HepG2 (cell line): ENCODE results near the gene BIRC7. TPM values are rescaled to one million over a fixed set of nuclear protein-coding genes. Genes with fewer than 3 reads are reported as not detected.

Source experiments
- ATAC-seq: fragments of 200-7000 bp; cut with Tn5 transposase; 3 replicates; pipeline ENCODE4 v1.9.1; 2020; ENCODE audit warnings: mild to moderate bottlenecking, moderate library complexity
- BruUV-seq: library from RNA; stranded (reverse); fragments of 400-500 nt; replicated peaks from 2 replicates; lab custom pipeline; 2021; lab: Mats Ljungman, UMichigan
- CTCF ChIA-PET: fragments of 300-600 bp; formaldehyde crosslinking; extraction: SDS; loops from one replicate; lab custom pipeline; 2021; ENCODE audit warnings: low total read pairs, inconsistent platforms, low intra/inter-chr PET ratio; lab: Yijun Ruan, JAX
- POLR2A ChIA-PET: fragments of 350-600 bp; sonication (Branson Sonifier 250); formaldehyde crosslinking; loops from one replicate; lab custom pipeline; 2020; ENCODE audit warnings: antibody characterized with exemption, inconsistent platforms; lab: Yijun Ruan, JAX
- DNase-seq: peaks from one replicate; pipeline ENCODE4 v3.0.0-alpha.2; 2015; ENCODE audit warnings: low spot score
- FAIRE-seq: peaks from 3 replicates; lab custom pipeline; 2011; peaks lifted over from hg19 to GRCh38; lab: Jason Lieb, UNC
- H2AFZ ChIP-seq: one replicate; pipeline ENCODE4 v1.6.1; 2011; ENCODE audit warnings: low read length, inconsistent platforms
- H3K27ac ChIP-seq: fragments of 300-600 bp; 3 replicates; pipeline ENCODE4 v1.8.0; 2011; ENCODE audit warnings: mixed run types, mild to moderate bottlenecking, mixed read lengths, low read length, inconsistent platforms; ENCODE audit not compliant: insufficient read depth; ENCODE audit errors: extremely low read length
- H3K27me3 ChIP-seq, 2 experiments: fragments of 200-600 bp in 1 of 2; 2 replicates in 1 of 2; 3 replicates in 1 of 2; pipeline versions ENCODE4 v1.6.0 to v1.8.0; 2011; ENCODE audit warnings: low read length in 2 of 2, mild to moderate bottlenecking in 2 of 2, moderate library complexity in 2 of 2, inconsistent platforms in 1 of 2; ENCODE audit not compliant: insufficient read depth in 2 of 2, control insufficient read depth in 1 of 2
- H3K36me3 ChIP-seq, 2 experiments: fragments of 200-600 bp in 1 of 2; replicated peaks in 1 of 2; 2 replicates in 1 of 2; 3 replicates in 1 of 2; pipeline versions ENCODE4 v1.5.1 to v1.8.0; 2011; ENCODE audit warnings: low read length in 2 of 2, inconsistent platforms in 1 of 2; ENCODE audit not compliant: insufficient read depth in 2 of 2, control insufficient read depth in 1 of 2
- H3K4me1 ChIP-seq: 2 replicates; pipeline ENCODE4 v1.5.1; 2012; ENCODE audit warnings: low read length, inconsistent platforms; ENCODE audit not compliant: insufficient read depth
- H3K4me2 ChIP-seq: 2 replicates; pipeline ENCODE4 v1.6.0; 2011; ENCODE audit warnings: low read depth, low read length, inconsistent platforms
- H3K4me3 ChIP-seq, 3 experiments: fragments of 200-600 bp in 1 of 3; sonication (generic), shearing (Covaris generic) in 1 of 3; replicated peaks in 1 of 3; 2 replicates each; pipeline ENCODE4 v1.5.1; 2011 to 2016; ENCODE audit warnings: low read length in 3 of 3, inconsistent platforms in 2 of 3, low read depth in 2 of 3, mild to moderate bottlenecking in 2 of 3, control low read depth in 1 of 3, mixed read lengths in 1 of 3; ENCODE audit not compliant: insufficient read depth in 1 of 3
- H3K79me2 ChIP-seq: one replicate; pipeline ENCODE4 v1.6.1; 2011; ENCODE audit warnings: low read length, inconsistent platforms; ENCODE audit not compliant: insufficient read depth
- H3K9ac ChIP-seq: 2 replicates; pipeline ENCODE4 v1.6.0; 2011; ENCODE audit warnings: mild to moderate bottlenecking, low read depth, low read length, inconsistent platforms; ENCODE audit not compliant: insufficient read depth
- H3K9me3 ChIP-seq: 2 replicates; pipeline ENCODE4 v1.5.1; 2012; ENCODE audit warnings: mild to moderate bottlenecking, low read length
- H4K20me1 ChIP-seq: 2 replicates; pipeline ENCODE4 v1.6.0; 2011; ENCODE audit warnings: inconsistent platforms, mild to moderate bottlenecking, low read length, moderate library complexity; ENCODE audit not compliant: insufficient read depth
- AGO1 ChIP-seq: fragments of 200-400 bp; formaldehyde crosslinking; IDR thresholded peaks from 2 replicates; pipeline ENCODE4 v1.6.1; 2017; ENCODE audit warnings: mild to moderate bottlenecking, low read depth, low read length, moderate library complexity; ENCODE audit not compliant: poor library complexity, severe bottlenecking
- MEIS1 ChIP-seq: sonication (generic); formaldehyde crosslinking; IDR thresholded peaks from 2 replicates; pipeline ENCODE4 v1.9.0; 2021; ENCODE audit warnings: mild to moderate bottlenecking, missing genetic modification reagents, moderate library complexity, borderline replicate concordance
- ZNF563 ChIP-seq: sonication (generic); formaldehyde crosslinking; IDR thresholded peaks from 2 replicates; pipeline ENCODE4 v1.8.0; 2022; ENCODE audit warnings: mild to moderate bottlenecking, moderate library complexity, missing genetic modification reagents
- ZNF572 ChIP-seq: sonication (generic); formaldehyde crosslinking; IDR thresholded peaks from 2 replicates; pipeline ENCODE4 v1.5.1; 2020; ENCODE audit warnings: mild to moderate bottlenecking, missing genetic modification reagents
- ZSCAN21 ChIP-seq: sonication (generic); formaldehyde crosslinking; IDR thresholded peaks from 2 replicates; pipeline ENCODE4 v1.8.0; 2022; ENCODE audit warnings: mild to moderate bottlenecking, missing genetic modification reagents, moderate library complexity, borderline replicate concordance
- WGBS: methylation state at CpG from one replicate; pipeline ENCODE4 v1.1.6; 2017; ENCODE audit warnings: low lambda C conversion rate; 5-methylcytosine and 5-hydroxymethylcytosine counted together
- in situ Hi-C: cut with HindIII; loops from 2 replicates; pipeline ENCODE4 v1.10.0; 2017; ENCODE audit warnings: low pct_unique_long_range_greater_than_20kb; ENCODE audit not compliant: extremely low pct_ligation_motif_present
- intact Hi-C: fragments of 100-400 bp; cut with micrococcal nuclease; formaldehyde crosslinking; loops from one replicate; pipeline ENCODE4 v1.10.0; 2022; ENCODE audit not compliant: unreplicated experiment
- polyA plus RNA-seq, 8 experiments: library from polyadenylated mRNA; depleted of rRNA in 3 of 8; stranded (reverse) in 7 of 8; unstranded in 1 of 8; fragments of >200 nt; fragmentation: Illumina TruSeq in 4 of 8; extraction: Trizol in 4 of 8; gene quantifications; 2 replicates each; pipeline versions ENCODE4 v1.2.1 to v1.2.3, GENCODE V29; 2011 to 2016; ENCODE audit warnings: low read depth in 4 of 8, missing spikeins in 1 of 8, mixed read lengths in 1 of 8; ENCODE audit not compliant: insufficient read depth in 1 of 8
- total RNA-seq, 5 experiments: library from RNA; depleted of rRNA; stranded (reverse); fragments of >200 nt; fragmentation: Illumina TruSeq; extraction: Trizol; gene quantifications; 2 replicates each; pipeline ENCODE4 v1.2.3, GENCODE V29; 2016; ENCODE audit warnings: low read depth in 1 of 5
- TF ChIP-seq, protein P1 (sequence below): sonication (generic); formaldehyde crosslinking; IDR thresholded peaks from 2 replicates; pipeline ENCODE4 v1.5.0; 2020; ENCODE audit warnings: mild to moderate bottlenecking, missing genetic modification reagents, borderline replicate concordance
- TF ChIP-seq, protein P2 (sequence below), 2 experiments: sonication (generic) in 1 of 2; formaldehyde crosslinking in 1 of 2; IDR thresholded peaks; 2 replicates each; pipeline versions ENCODE4 v1.4.0 to v1.6.1; 2016 to 2020; ENCODE audit warnings: borderline replicate concordance in 1 of 2, low read depth in 1 of 2, mild to moderate bottlenecking in 1 of 2, missing genetic modification reagents in 1 of 2

Gene BIRC7
- total and polyA plus RNA-seq, 2 of the 13 experiments (the other 11 are each of a cell fraction or from before 2014, with no cell fraction given), result 0.27 to 5.1 TPM

DNA sequence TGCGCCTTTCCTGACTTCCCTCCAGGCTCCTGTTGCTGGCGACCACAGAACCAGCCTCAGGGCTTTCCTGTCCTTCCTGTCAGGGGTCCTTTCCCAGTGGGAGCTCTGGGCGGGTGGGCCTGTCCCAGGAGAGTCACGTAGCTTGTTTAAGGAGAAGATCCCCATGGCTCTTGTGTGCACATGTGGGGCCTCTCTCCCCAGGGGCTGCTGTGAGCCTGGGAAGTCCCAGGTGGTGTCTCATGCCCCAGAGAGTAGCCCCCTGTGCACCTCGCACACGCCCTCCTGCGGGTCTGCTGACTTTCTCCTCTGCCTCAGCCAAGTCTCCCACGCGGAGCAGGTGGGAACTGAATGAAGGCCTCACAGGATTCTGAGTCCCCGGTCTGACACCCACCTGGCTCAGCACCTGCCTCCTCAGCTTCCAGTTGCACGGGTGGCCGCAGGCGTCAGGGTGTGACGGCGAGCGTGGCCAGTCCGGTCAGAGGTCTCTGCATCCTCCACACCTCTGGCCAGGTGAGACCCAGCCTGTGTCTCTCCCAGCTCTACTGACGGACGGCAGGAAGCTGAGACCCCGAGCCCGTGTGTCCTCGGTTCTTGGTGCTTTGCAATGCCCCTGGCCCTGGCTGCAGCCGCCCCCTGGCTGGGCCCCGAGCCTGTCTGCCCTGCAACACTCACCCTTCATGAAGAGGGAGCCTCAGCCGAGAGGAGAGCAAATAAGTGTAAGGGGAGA lies 24.2 kb downstream of the BIRC7 start:
- in situ Hi-C loops, result no loop called here
- no peak overlapping the region for H3K27ac ChIP-seq
- intact Hi-C loops, result no loop called here
- ChIA-PET POLR2A (no interaction called here), CTCF (no interaction called here)
- BruUV-seq, result no TSS peak
- ATAC-seq (peak; percentile 4; the same call in 1 of the 3 replicates), FAIRE-seq (no peak), DNase-seq (no peak)
- H3K79me2 ChIP-seq, result no peaks in the 10 kb centered on the region
- H3K27me3 ChIP-seq, result peaks cover 33 to 84% of the 10 kb centered on the region in 2 experiments
- no peak overlapping the region for H3K4me2 ChIP-seq
- peak; percentile 26; the same call in 1 of the 2 replicates for TF ChIP-seq ZSCAN21 (CRISPR knock-in tag)
- TF ChIP-seq AGO1, result peak; percentile 9
- TF ChIP-seq ZNF563 (CRISPR knock-in tag), result no peak
- TF ChIP-seq, protein P1, sequence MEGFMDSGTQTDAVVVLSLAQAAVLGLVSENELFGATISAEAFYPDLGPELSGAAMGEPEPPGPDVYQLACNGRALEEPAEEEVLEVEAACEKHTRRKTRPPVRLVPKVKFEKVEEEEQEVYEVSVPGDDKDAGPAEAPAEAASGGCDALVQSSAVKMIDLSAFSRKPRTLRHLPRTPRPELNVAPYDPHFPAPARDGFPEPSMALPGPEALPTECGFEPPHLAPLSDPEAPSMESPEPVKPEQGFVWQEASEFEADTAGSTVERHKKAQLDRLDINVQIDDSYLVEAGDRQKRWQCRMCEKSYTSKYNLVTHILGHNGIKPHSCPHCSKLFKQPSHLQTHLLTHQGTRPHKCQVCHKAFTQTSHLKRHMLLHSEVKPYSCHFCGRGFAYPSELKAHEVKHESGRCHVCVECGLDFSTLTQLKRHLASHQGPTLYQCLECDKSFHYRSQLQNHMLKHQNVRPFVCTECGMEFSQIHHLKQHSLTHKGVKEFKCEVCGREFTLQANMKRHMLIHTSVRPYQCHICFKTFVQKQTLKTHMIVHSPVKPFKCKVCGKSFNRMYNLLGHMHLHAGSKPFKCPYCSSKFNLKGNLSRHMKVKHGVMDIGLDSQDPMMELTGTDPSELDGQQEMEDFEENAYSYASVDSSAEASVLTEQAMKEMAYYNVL, result 0 out of 2 replicates have a peak, but pooled peaks have one; percentile 27
- H2AFZ ChIP-seq, result no peak overlapping the region
- H3K4me3 ChIP-seq, result no peak overlapping the region
- no peak overlapping the region for H3K9ac ChIP-seq
- no peaks in the 10 kb centered on the region for H3K9me3 ChIP-seq
- peaks cover 5% of the 10 kb centered on the region; the same call in 1 of the 2 replicates for H4K20me1 ChIP-seq
- no peaks in the 10 kb centered on the region for H3K36me3 ChIP-seq
- WGBS, result 61% methylated on average over 25 of the region's 25 CpGs
- H3K4me1 ChIP-seq, result peaks cover 47% of the 10 kb centered on the region

DNA sequence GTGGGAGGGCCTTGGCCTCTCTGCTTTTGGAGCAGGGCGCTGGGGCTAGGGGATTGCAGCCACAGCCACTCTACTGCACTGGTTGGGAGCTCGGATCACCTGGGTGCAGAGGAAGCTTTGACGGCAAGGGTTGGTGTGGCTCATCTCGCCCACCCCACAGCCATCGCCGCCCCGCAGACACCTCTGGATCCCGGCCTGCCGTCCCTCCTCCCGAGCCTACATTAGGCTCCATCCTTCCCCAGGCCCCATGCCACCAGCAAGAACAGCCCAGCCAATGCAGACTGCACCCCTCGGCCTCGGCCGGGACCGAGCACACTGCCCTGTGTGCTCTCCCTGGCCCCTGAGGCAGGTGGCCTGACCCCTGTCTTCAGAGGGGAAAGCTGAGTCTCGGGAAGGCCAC lies 24.8 kb downstream of the BIRC7 start:
- H3K4me1 ChIP-seq, result peaks cover 41% of the 10 kb centered on the region
- intact Hi-C loops, result no loop called here
- H4K20me1 ChIP-seq, result peaks cover 5% of the 10 kb centered on the region; the same call in 1 of the 2 replicates
- H3K4me3 ChIP-seq, result peak overlapping the region in 1 of 3 experiments; percentile 49; a peak in 1 of 6 replicates
- H3K9ac ChIP-seq, result no peak overlapping the region
- no peaks in the 10 kb centered on the region for H3K9me3 ChIP-seq
- no peaks in the 10 kb centered on the region for H3K36me3 ChIP-seq
- DNase-seq (no peak), FAIRE-seq (no peak), ATAC-seq (peak; percentile 14)
- H3K27ac ChIP-seq, result no peak overlapping the region
- no TSS peak for BruUV-seq
- H3K79me2 ChIP-seq, result no peaks in the 10 kb centered on the region
- in situ Hi-C loops, result no loop called here
- H3K27me3 ChIP-seq, result peaks cover 29 to 78% of the 10 kb centered on the region in 2 experiments
- ChIA-PET POLR2A (no interaction called here), CTCF (no interaction called here)
- WGBS, result 49% methylated on average over 14 of the region's 15 CpGs
- H2AFZ ChIP-seq, result no peak overlapping the region
- peak overlapping the region; percentile 68 for H3K4me2 ChIP-seq
- TF ChIP-seq ZNF572 (CRISPR knock-in tag), result peak; percentile 80; the same call in 1 of the 2 replicates
- TF ChIP-seq, protein P2, sequence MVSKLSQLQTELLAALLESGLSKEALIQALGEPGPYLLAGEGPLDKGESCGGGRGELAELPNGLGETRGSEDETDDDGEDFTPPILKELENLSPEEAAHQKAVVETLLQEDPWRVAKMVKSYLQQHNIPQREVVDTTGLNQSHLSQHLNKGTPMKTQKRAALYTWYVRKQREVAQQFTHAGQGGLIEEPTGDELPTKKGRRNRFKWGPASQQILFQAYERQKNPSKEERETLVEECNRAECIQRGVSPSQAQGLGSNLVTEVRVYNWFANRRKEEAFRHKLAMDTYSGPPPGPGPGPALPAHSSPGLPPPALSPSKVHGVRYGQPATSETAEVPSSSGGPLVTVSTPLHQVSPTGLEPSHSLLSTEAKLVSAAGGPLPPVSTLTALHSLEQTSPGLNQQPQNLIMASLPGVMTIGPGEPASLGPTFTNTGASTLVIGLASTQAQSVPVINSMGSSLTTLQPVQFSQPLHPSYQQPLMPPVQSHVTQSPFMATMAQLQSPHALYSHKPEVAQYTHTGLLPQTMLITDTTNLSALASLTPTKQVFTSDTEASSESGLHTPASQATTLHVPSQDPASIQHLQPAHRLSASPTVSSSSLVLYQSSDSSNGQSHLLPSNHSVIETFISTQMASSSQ (IDR thresholded peaks at IDR 0.05; ENCODE audit: low read depth), result no peak
- TF ChIP-seq, protein P2 (CRISPR knock-in tag; IDR thresholded peaks at IDR 0.05; ENCODE audit: borderline replicate concordance), result peak; percentile 40; the same call in 1 of the 2 replicates
- TF ChIP-seq MEIS1 (CRISPR knock-in tag), result 0 out of 2 replicates have a peak, but pooled peaks have one; percentile 26
